HL-60 (cell line): ENCODE results near the gene FOXP2.

Source experiments
- DNase-seq, 2 experiments: peaks; one replicate each; pipeline ENCODE4 v3.0.0-alpha.2; 2010 to 2020; ENCODE audit warnings: low read depth in 1 of 2, low spot score in 1 of 2
- H3K27ac ChIP-seq: fragments of 250-450 bp; sonication (Bioruptor Pico); replicated peaks from 2 replicates; pipeline ENCODE4 v1.5.1; 2020; ENCODE audit warnings: mild to moderate bottlenecking, moderate library complexity
- H3K27me3 ChIP-seq: fragments of 250-450 bp; sonication (Bioruptor Pico); 2 replicates; pipeline ENCODE4 v1.5.1; 2021; ENCODE audit warnings: mild to moderate bottlenecking, moderate library complexity; ENCODE audit not compliant: insufficient read depth, poor library complexity, severe bottlenecking
- H3K4me3 ChIP-seq: replicated peaks from 2 replicates; pipeline ENCODE4 v1.5.1; 2011; ENCODE audit warnings: mild to moderate bottlenecking, control low read depth, low read length; ENCODE audit not compliant: insufficient read depth
- CTCF ChIP-seq: IDR thresholded peaks from one replicate; pipeline ENCODE4 v1.5.1; 2011; ENCODE audit warnings: low read length, control low read depth, inconsistent platforms; ENCODE audit not compliant: insufficient read depth
- GABPA ChIP-seq: IDR thresholded peaks from 2 replicates; pipeline ENCODE4 v1.6.1; 2012; ENCODE audit warnings: low read depth
- POLR2AphosphoS5 ChIP-seq: IDR thresholded peaks from 2 replicates; pipeline ENCODE4 v1.6.1; 2012; ENCODE audit warnings: low read depth
- SPI1 ChIP-seq: IDR thresholded peaks from 2 replicates; pipeline ENCODE4 v1.6.1; 2012; ENCODE audit warnings: low read depth, mild to moderate bottlenecking, borderline replicate concordance
- TF ChIP-seq, protein P1 (sequence below): IDR thresholded peaks from 2 replicates; pipeline ENCODE4 v1.6.1; 2012; ENCODE audit warnings: low read depth; ENCODE audit not compliant: insufficient replicate concordance

The FOXP2 gene

GRCh38 chr7:114620208-114620607 lies 205.6 kb downstream of the FOXP2 start:
- Histone ChIP-seq H3K27ac (no peak overlapping the region), H3K4me3 (no peak overlapping the region)
- DNase-seq: no peak

GRCh38 chr7:114622221-114622620 lies 207.6 kb downstream of the FOXP2 start:
- no peak overlapping the region for H3K4me3 ChIP-seq
- no peaks in the 10 kb centered on the region for H3K27me3 ChIP-seq
- DNase-seq: no peak
- TF ChIP-seq CTCF: no peak
- TF ChIP-seq GABPA: no peak
- no peak for TF ChIP-seq SPI1
- no peak for TF ChIP-seq POLR2AphosphoS5
- TF ChIP-seq, protein P1, sequence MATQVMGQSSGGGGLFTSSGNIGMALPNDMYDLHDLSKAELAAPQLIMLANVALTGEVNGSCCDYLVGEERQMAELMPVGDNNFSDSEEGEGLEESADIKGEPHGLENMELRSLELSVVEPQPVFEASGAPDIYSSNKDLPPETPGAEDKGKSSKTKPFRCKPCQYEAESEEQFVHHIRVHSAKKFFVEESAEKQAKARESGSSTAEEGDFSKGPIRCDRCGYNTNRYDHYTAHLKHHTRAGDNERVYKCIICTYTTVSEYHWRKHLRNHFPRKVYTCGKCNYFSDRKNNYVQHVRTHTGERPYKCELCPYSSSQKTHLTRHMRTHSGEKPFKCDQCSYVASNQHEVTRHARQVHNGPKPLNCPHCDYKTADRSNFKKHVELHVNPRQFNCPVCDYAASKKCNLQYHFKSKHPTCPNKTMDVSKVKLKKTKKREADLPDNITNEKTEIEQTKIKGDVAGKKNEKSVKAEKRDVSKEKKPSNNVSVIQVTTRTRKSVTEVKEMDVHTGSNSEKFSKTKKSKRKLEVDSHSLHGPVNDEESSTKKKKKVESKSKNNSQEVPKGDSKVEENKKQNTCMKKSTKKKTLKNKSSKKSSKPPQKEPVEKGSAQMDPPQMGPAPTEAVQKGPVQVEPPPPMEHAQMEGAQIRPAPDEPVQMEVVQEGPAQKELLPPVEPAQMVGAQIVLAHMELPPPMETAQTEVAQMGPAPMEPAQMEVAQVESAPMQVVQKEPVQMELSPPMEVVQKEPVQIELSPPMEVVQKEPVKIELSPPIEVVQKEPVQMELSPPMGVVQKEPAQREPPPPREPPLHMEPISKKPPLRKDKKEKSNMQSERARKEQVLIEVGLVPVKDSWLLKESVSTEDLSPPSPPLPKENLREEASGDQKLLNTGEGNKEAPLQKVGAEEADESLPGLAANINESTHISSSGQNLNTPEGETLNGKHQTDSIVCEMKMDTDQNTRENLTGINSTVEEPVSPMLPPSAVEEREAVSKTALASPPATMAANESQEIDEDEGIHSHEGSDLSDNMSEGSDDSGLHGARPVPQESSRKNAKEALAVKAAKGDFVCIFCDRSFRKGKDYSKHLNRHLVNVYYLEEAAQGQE: no peak
- no peak overlapping the region for H3K27ac ChIP-seq

More at GRCh38 chr7:114620208-114620607, 205.6 kb downstream of the FOXP2 start:
- H3K27me3 ChIP-seq: no peaks in the 10 kb centered on the region
- TF ChIP-seq CTCF: no peak
- TF ChIP-seq, protein P1: no peak
- TF ChIP-seq POLR2AphosphoS5: no peak
- TF ChIP-seq SPI1: no peak
- TF ChIP-seq GABPA: no peak

DNA sequence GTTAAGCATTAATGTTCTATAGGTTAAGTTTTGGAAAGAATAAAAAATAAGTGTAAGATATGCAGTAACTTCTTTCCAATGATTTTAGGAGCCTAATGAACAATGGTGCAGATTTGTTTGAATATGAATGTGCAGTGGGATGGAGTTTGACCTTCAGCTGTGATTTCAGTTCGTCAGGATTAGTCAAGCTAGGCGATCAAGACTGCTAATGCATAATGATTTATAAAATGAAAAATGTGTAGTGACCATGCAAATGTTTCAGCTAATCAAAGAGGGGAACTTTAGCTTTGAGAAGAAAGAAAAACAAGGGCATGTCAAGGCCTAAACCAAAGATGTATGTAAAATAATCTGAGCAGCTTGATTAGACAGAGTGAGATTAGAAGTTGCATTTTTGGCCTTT lies 208.5 kb downstream of the FOXP2 start:
- Histone ChIP-seq H3K27ac (no peak overlapping the region), H3K4me3 (no peak overlapping the region), H3K27me3 (no peaks in the 10 kb centered on the region)
- TF ChIP-seq CTCF (no peak), GABPA (no peak), SPI1 (no peak), POLR2AphosphoS5 (no peak)
- TF ChIP-seq, protein P1: no peak
- no peak for DNase-seq
